K562 (cell line): ENCODE data around the gene ELMO1. TPM values are rescaled to one million over a fixed set of nuclear protein-coding genes. Genes with fewer than 3 reads are reported as not detected.

Experiments
- ATAC-seq: fragments of 200-7000 bp; cut with Tn5 transposase; 3 replicates; pipeline ENCODE4 v1.9.1; 2020; ENCODE audit warnings: moderate library complexity
- BruUV-seq: library from RNA; stranded (reverse); fragments of 400-500 nt; replicated peaks from 2 replicates; lab custom pipeline; 2021; lab: Mats Ljungman, UMichigan
- CTCF ChIA-PET: fragments of 300-600 bp; formaldehyde crosslinking; extraction: SDS; loops from one replicate; lab custom pipeline; 2021; ENCODE audit warnings: low intra/inter-chr PET ratio; lab: Yijun Ruan, JAX
- POLR2A ChIA-PET: fragments of 300-600, 350-650 bp; sonication (Branson Sonifier 250); formaldehyde crosslinking; extraction: SDS; loops from one replicate; lab custom pipeline; 2021; ENCODE audit warnings: antibody characterized with exemption, inconsistent platforms; lab: Yijun Ruan, JAX
- DNase-seq, 4 experiments: peaks; one replicate each; pipeline versions ENCODE4 v3.0.0 to v3.0.0-alpha.2; 2011 to 2018; ENCODE audit warnings: low spot score in 3 of 4, mixed read lengths in 3 of 4; ENCODE audit errors: extremely low read depth in 1 of 4
- FAIRE-seq: peaks from 2 replicates; lab custom pipeline; 2011; peaks lifted over from hg19 to GRCh38; lab: Jason Lieb, UNC
- H2AFZ ChIP-seq: 2 replicates; pipeline ENCODE4 v1.6.0; 2011; ENCODE audit warnings: low read depth, low read length, control low read depth, inconsistent platforms
- H3K27ac ChIP-seq: fragments of 200-600 bp; 3 replicates; pipeline ENCODE4 v1.8.0; 2011; ENCODE audit warnings: low read depth, mild to moderate bottlenecking, control low read depth, inconsistent platforms, low read length, moderate library complexity, mixed read lengths; ENCODE audit errors: extremely low read depth
- H3K27me3 ChIP-seq, 2 experiments: fragments of 300-600 bp in 1 of 2; 2 replicates in 1 of 2; 3 replicates in 1 of 2; pipeline versions ENCODE4 v1.6.0 to v1.8.0; 2011; ENCODE audit warnings: inconsistent platforms in 2 of 2, low read length in 2 of 2, mild to moderate bottlenecking in 1 of 2, mixed read lengths in 1 of 2, moderate library complexity in 1 of 2; ENCODE audit not compliant: control insufficient read depth in 2 of 2, insufficient read depth in 2 of 2
- H3K36me3 ChIP-seq: fragments of 300-600 bp; 3 replicates; pipeline ENCODE4 v1.8.0; 2011; ENCODE audit warnings: mild to moderate bottlenecking, low read length, inconsistent platforms; ENCODE audit not compliant: control insufficient read depth, insufficient read depth
- H3K4me1 ChIP-seq, 2 experiments: fragments of 200-600 bp in 1 of 2; replicated peaks in 1 of 2; 2 replicates in 1 of 2; 3 replicates in 1 of 2; pipeline versions ENCODE4 v1.5.1 to v1.8.0; 2011; ENCODE audit warnings: inconsistent platforms in 2 of 2, low read length in 2 of 2, mild to moderate bottlenecking in 1 of 2, mixed read lengths in 1 of 2, moderate library complexity in 1 of 2; ENCODE audit not compliant: control insufficient read depth in 2 of 2, insufficient read depth in 2 of 2
- H3K4me2 ChIP-seq: 2 replicates; pipeline ENCODE4 v1.6.1; 2011; ENCODE audit warnings: low read length, control low read depth, inconsistent platforms, mixed read lengths; ENCODE audit not compliant: insufficient read depth
- H3K4me3 ChIP-seq: fragments of 200-600 bp; sonication (generic), shearing (Covaris generic); 2 replicates; pipeline ENCODE4 v1.5.1; 2016; ENCODE audit warnings: control low read depth, inconsistent platforms
- H3K79me2 ChIP-seq: fragments of 200-600 bp; 3 replicates; pipeline ENCODE4 v1.8.0; 2011; ENCODE audit warnings: low read length, inconsistent platforms; ENCODE audit not compliant: control insufficient read depth, insufficient read depth
- H3K9ac ChIP-seq, 2 experiments: 2 replicates each; pipeline versions ENCODE4 v1.6.0 to v1.6.1; 2011; ENCODE audit warnings: low read depth in 2 of 2, low read length in 2 of 2, control low read depth in 1 of 2, inconsistent platforms in 1 of 2, mild to moderate bottlenecking in 1 of 2, mixed read lengths in 1 of 2; ENCODE audit not compliant: insufficient read depth in 1 of 2
- H3K9me1 ChIP-seq: one replicate; pipeline ENCODE4 v1.6.0; 2011; ENCODE audit warnings: inconsistent platforms, mild to moderate bottlenecking, low read length, moderate library complexity; ENCODE audit not compliant: control insufficient read depth, insufficient read depth
- H3K9me3 ChIP-seq: replicated peaks from 2 replicates; pipeline ENCODE4 v1.5.1; 2011; ENCODE audit warnings: low read depth, low read length, inconsistent platforms; ENCODE audit not compliant: control insufficient read depth, insufficient read depth
- H4K20me1 ChIP-seq: replicated peaks from 2 replicates; pipeline ENCODE4 v1.6.1; 2011; ENCODE audit warnings: low read length, inconsistent platforms, mixed read lengths; ENCODE audit not compliant: control insufficient read depth, insufficient read depth
- ATF7 ChIP-seq: fragments of 450-650 bp; IDR thresholded peaks from 2 replicates; pipeline ENCODE4 v1.7.1; 2014; ENCODE audit warnings: mild to moderate bottlenecking, moderate library complexity
- CBX2 ChIP-seq: fragments of 200-600 bp; sonication (generic); IDR thresholded peaks from one replicate; pipeline ENCODE4 v1.6.1; 2012; ENCODE audit warnings: mild to moderate bottlenecking, low read length, inconsistent platforms; ENCODE audit not compliant: insufficient read depth, poor library complexity, severe bottlenecking
- CSDE1 ChIP-seq, 2 experiments: fragments of 450-650 bp; IDR thresholded peaks; 2 replicates each; pipeline ENCODE4 v1.6.1; 2016; ENCODE audit warnings: mild to moderate bottlenecking in 1 of 2
- CTBP1 ChIP-seq: fragments of 450-650 bp; IDR thresholded peaks from 2 replicates; pipeline ENCODE4 v1.6.1; 2016; ENCODE audit warnings: borderline replicate concordance
- HOXB6 ChIP-seq: fragments of 250-450 bp; sonication (Bioruptor Pico); IDR thresholded peaks from 2 replicates; pipeline ENCODE4 v1.5.1; 2022; ENCODE audit warnings: mild to moderate bottlenecking, borderline replicate concordance
- ILF3 ChIP-seq: fragments of 450-650 bp; IDR thresholded peaks from 2 replicates; pipeline ENCODE4 v1.6.1; 2018; ENCODE audit warnings: antibody characterized with exemption, mild to moderate bottlenecking, moderate library complexity, borderline replicate concordance
- ILK ChIP-seq: fragments of 450-650 bp; IDR thresholded peaks from 2 replicates; pipeline ENCODE4 v1.6.1; 2016; ENCODE audit warnings: missing genetic modification characterization, low read depth, mild to moderate bottlenecking, missing compliant biosample characterization, moderate library complexity, borderline replicate concordance
- SUPT5H ChIP-seq: fragments of 450-650 bp; IDR thresholded peaks from 2 replicates; pipeline ENCODE4 v1.6.1; 2016
- ZKSCAN3 ChIP-seq: fragments of 250-450 bp; sonication (Bioruptor Pico); IDR thresholded peaks from 2 replicates; pipeline ENCODE4 v1.4.0; 2020
- ZNF282 ChIP-seq: sonication (generic); formaldehyde crosslinking; IDR thresholded peaks from 2 replicates; pipeline ENCODE4 v1.8.1; 2023; ENCODE audit warnings: missing genetic modification reagents
- ZNF354B ChIP-seq: fragments of 250-450 bp; sonication (Bioruptor Pico); IDR thresholded peaks from 2 replicates; pipeline ENCODE4 v1.4.0; 2020
- ZNF584 ChIP-seq: fragments of 200-800 bp; sonication (Bioruptor generic); IDR thresholded peaks from 2 replicates; pipeline ENCODE4 v1.6.1; 2016; ENCODE audit warnings: low read depth, mild to moderate bottlenecking, missing genetic modification characterization, missing compliant biosample characterization
- ZNF764 ChIP-seq: fragments of 250-450 bp; sonication (Bioruptor Pico); IDR thresholded peaks from 2 replicates; pipeline ENCODE4 v1.4.0; 2020; ENCODE audit warnings: low read depth, mild to moderate bottlenecking, moderate library complexity
- WGBS: fragments of 100-300 bp; shearing (Covaris generic); methylation state at CpG from one replicate; pipeline ENCODE4 v1.1.6; 2016; ENCODE audit warnings: low coverage, mixed read lengths; ENCODE audit not compliant: insufficient coverage; ENCODE audit errors: missing lambda C conversion rate; 5-methylcytosine and 5-hydroxymethylcytosine counted together
- in situ Hi-C: fragments of 300-500 bp; cut with MboI; formaldehyde crosslinking; loops from 4 replicates; pipeline ENCODE4 v1.15.0; 2018; ENCODE audit warnings: inconsistent platforms, mixed read lengths
- intact Hi-C: fragments of 100-400 bp; cut with micrococcal nuclease; formaldehyde crosslinking; loops from 2 replicates; pipeline ENCODE4 v1.14.2; 2022
- polyA plus RNA-seq, 8 experiments: library from polyadenylated mRNA; depleted of rRNA in 4 of 8; stranded (reverse) in 5 of 8; unstranded in 3 of 8; fragments of >200 nt; fragmentation: Nextera tagmentation in 2 of 8; fragmentation: Illumina TruSeq in 1 of 8; extraction: Ambion mirVana in 2 of 8; extraction: Trizol in 1 of 8; gene quantifications; 2 replicates each; pipeline versions ENCODE4 v1.2.1 to v1.2.3, GENCODE V29; 2011 to 2014; ENCODE audit warnings: inconsistent platforms in 1 of 8, missing spikeins in 1 of 8
- total RNA-seq, 7 experiments: library from RNA; depleted of rRNA in 6 of 7; stranded (reverse); fragments of >200 nt in 6 of 7; fragmentation: Illumina TruSeq in 2 of 7; extraction: Trizol in 2 of 7; gene quantifications; 2 replicates each; pipeline versions ENCODE4 v1.2.1 to v1.2.3, GENCODE V29; 2011 to 2021; ENCODE audit warnings: low replicate concordance in 1 of 7
- TF ChIP-seq, protein P1 (sequence below): fragments of 250-450 bp; sonication (Bioruptor Pico); IDR thresholded peaks from 2 replicates; pipeline ENCODE4 v1.5.0; 2022; ENCODE audit warnings: mild to moderate bottlenecking
- TF ChIP-seq, protein P2 (sequence below): sonication (generic); formaldehyde crosslinking; IDR thresholded peaks from 2 replicates; pipeline ENCODE4 v1.8.0; 2022; ENCODE audit warnings: mild to moderate bottlenecking, missing genetic modification reagents

Gene ELMO1
- total and polyA plus RNA-seq, 9 of the 15 experiments (the other 6 are each of a cell fraction or from before 2014, with no cell fraction given) = 0.36 to 7.2 (median 3.6) TPM

DNA sequence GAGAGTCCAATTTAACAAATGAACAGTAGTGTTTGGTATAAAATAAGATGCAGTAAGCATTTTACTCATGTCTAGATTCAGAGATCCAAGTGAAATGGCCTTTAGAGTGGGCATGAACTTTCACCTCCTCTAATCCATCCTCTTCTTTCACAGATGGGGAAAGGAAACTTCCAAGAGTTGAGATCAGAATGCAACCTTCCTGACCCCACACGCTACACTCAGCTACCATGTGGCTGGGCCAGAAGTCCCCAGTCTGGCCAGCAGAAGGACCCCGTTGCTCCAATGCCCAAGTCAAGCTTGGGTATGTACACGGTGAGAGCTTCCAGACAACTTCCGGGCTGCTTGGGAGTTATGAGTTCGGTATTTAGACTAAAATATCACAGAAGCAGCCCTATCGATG, 228.0 kb downstream of the ELMO1 start:
- CTCF ChIA-PET = no interaction called here
- Histone ChIP-seq H3K4me2 (no peak overlapping the region), H3K36me3 (no peaks in the 10 kb centered on the region), H3K9me3 (no peaks in the 10 kb centered on the region), H2AFZ (no peak overlapping the region), H3K4me3 (no peak overlapping the region), H3K9ac (no peak overlapping the region), H3K27me3 (no peaks in the 10 kb centered on the region; a peak in 2 of 5 replicates), H4K20me1 (no peaks in the 10 kb centered on the region), H3K79me2 (no peaks in the 10 kb centered on the region), H3K9me1 (no peaks in the 10 kb centered on the region), H3K27ac (no peak overlapping the region), H3K4me1 (no peaks in the 10 kb centered on the region)
- in situ Hi-C loops = no loop called here
- no TSS peak for BruUV-seq
- ATAC-seq (no peak), DNase-seq (no peak), FAIRE-seq (no peak)
- intact Hi-C loops = loop anchor here (10.0 kb wide), 1 partner anchor 504 kb away; no protein-coding TSS in a partner anchor
- 0% methylated on average over 5 of the region's 6 CpGs for WGBS
- TF ChIP-seq ZNF354B (no peak), ZKSCAN3 (CRISPR knock-in tag) (no peak), ZNF764 (no peak)
- TF ChIP-seq, protein P1, sequence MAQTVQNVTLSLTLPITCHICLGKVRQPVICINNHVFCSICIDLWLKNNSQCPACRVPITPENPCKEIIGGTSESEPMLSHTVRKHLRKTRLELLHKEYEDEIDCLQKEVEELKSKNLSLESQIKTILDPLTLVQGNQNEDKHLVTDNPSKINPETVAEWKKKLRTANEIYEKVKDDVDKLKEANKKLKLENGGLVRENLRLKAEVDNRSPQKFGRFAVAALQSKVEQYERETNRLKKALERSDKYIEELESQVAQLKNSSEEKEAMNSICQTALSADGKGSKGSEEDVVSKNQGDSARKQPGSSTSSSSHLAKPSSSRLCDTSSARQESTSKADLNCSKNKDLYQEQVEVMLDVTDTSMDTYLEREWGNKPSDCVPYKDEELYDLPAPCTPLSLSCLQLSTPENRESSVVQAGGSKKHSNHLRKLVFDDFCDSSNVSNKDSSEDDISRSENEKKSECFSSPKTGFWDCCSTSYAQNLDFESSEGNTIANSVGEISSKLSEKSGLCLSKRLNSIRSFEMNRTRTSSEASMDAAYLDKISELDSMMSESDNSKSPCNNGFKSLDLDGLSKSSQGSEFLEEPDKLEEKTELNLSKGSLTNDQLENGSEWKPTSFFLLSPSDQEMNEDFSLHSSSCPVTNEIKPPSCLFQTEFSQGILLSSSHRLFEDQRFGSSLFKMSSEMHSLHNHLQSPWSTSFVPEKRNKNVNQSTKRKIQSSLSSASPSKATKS = no peak
- POLR2A ChIA-PET = no interaction called here

DNA sequence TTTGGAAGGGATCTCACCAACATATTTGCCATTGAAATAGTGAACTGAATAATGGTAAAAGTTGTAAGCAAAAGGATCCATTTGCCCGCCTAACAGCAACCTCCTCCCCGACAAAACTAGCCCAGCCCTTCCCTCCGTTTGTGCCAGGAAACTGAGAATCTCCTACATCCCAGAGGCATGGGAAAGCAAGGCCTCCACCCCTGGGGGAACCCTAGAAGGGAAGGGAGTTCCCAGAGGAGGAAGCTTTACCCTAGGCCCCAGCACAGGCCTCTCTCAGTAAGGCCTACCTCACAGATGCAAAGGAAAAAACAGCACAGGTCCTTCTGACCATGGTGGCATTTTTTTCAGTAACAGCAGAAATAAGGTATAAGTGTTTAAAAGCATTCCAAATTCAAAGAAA, 229.7 kb downstream of the ELMO1 start:
- TF ChIP-seq SUPT5H (no peak), ZNF584 (CRISPR knock-in tag) (no peak), ATF7 (no peak), ZNF282 (CRISPR knock-in tag) (no peak), HOXB6 (no peak), CSDE1 (IDR thresholded peaks at IDR 0.05) (no peak), CBX2 (no peak), ILF3 (no peak), CTBP1 (no peak), ILK (tag) (no peak)
- TF ChIP-seq, protein P2, sequence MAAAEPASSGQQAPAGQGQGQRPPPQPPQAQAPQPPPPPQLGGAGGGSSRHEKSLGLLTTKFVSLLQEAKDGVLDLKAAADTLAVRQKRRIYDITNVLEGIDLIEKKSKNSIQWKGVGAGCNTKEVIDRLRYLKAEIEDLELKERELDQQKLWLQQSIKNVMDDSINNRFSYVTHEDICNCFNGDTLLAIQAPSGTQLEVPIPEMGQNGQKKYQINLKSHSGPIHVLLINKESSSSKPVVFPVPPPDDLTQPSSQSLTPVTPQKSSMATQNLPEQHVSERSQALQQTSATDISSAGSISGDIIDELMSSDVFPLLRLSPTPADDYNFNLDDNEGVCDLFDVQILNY (CRISPR knock-in tag) = no peak
- Histone ChIP-seq H3K9me1 (no peaks in the 10 kb centered on the region), H3K27ac (no peak overlapping the region), H3K4me3 (no peak overlapping the region), H2AFZ (no peak overlapping the region), H3K36me3 (no peaks in the 10 kb centered on the region), H4K20me1 (no peaks in the 10 kb centered on the region), H3K9me3 (no peaks in the 10 kb centered on the region), H3K27me3 (no peaks in the 10 kb centered on the region; a peak in 1 of 5 replicates), H3K79me2 (no peaks in the 10 kb centered on the region), H3K4me1 (no peaks in the 10 kb centered on the region), H3K4me2 (no peak overlapping the region), H3K9ac (no peak overlapping the region)
- FAIRE-seq (no peak), DNase-seq (no peak), ATAC-seq (no peak)
- ChIA-PET POLR2A (no interaction called here), CTCF (no interaction called here)
- intact Hi-C loops (no loop called here), in situ Hi-C loops (no loop called here)
- BruUV-seq = no TSS peak
- 4% methylated on average over 3 of the region's 3 CpGs for WGBS
